Neural cell (in vitro differentiated cells): ENCODE measurements around the gene CHTF18.

Experiments used
- CTCF ChIP-seq: fragments of 450-650 bp; IDR thresholded peaks from 2 replicates; pipeline ENCODE4 v1.5.1; 2014; ENCODE audit warnings: antibody characterized with exemption, mild to moderate bottlenecking, moderate library complexity; ENCODE audit not compliant: poor library complexity, severe bottlenecking
- POLR2AphosphoS5 ChIP-seq: IDR thresholded peaks from 2 replicates; pipeline ENCODE4 v1.6.1; 2012
- RAD21 ChIP-seq: fragments of 450-650 bp; conservative IDR thresholded peaks from 2 replicates; pipeline ENCODE4 v1.6.1; 2014; ENCODE audit warnings: antibody characterized with exemption, mild to moderate bottlenecking, moderate library complexity
- SMC3 ChIP-seq: fragments of 450-650 bp; conservative IDR thresholded peaks from 2 replicates; pipeline ENCODE4 v1.6.1; 2014; ENCODE audit warnings: antibody characterized with exemption, mild to moderate bottlenecking, moderate library complexity; ENCODE audit not compliant: poor library complexity
- TAF1 ChIP-seq: IDR thresholded peaks from 2 replicates; pipeline ENCODE4 v1.6.1; 2012; ENCODE audit warnings: low read depth

DNA sequence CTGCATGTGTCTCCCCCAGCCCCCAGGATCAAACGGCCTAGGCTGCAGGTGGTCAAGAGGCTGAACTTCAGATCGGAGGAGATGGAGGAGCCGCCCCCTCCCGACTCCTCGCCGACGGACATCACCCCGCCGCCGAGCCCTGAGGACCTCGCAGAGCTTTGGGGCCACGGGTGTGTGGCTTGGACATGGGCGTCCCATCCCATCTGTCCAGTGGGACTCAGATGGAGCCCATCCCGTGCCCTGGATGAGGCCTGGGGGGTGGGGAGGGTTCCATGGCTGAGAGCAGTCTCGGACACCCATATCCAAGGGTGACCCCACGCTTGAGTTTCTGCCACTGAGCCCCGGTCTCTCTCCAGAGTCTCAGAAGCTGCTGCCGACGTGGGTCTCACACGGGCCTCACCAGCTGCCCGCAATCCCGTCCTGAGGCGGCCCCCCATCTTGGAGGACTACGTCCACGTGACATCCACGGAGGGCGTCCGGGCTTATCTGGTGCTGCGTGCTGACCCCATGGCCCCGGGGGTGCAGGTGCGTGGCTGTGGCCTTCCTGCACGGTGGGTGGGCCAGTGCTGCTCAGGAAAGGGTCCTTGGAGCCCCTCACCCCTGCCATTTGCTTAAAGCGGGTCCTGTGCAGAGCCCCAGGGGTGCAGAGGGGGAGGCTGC is 901 bp downstream of the CHTF18 start:
- TF ChIP-seq CTCF (no peak), SMC3 (no peak), TAF1 (no peak), POLR2AphosphoS5 (no peak), RAD21 (no peak)
